Loucy (cell line): Measurements from ENCODE around the gene RTBDN.

Experiments used
- H2AFZ ChIP-seq: fragments of 200-600 bp; sonication (generic); 2 replicates; pipeline ENCODE4 v1.6.0; 2016; ENCODE audit warnings: antibody characterized with exemption, mild to moderate bottlenecking, low read length, moderate library complexity
- H3F3A ChIP-seq: fragments of 200-600 bp; 2 replicates; pipeline ENCODE4 v1.6.0; 2016; ENCODE audit warnings: antibody characterized with exemption, low read depth, mild to moderate bottlenecking
- H3K27me3 ChIP-seq: fragments of 200-600 bp; sonication (generic); 2 replicates; pipeline ENCODE4 v1.6.1; 2014; ENCODE audit warnings: low read length, mild to moderate bottlenecking; ENCODE audit not compliant: insufficient read depth, poor library complexity, severe bottlenecking
- H3K36me3 ChIP-seq: fragments of 200-600 bp; sonication (generic); 2 replicates; pipeline ENCODE4 v1.6.1; 2016; ENCODE audit warnings: low read length; ENCODE audit not compliant: insufficient read depth
- H3K4me1 ChIP-seq: fragments of 200-600 bp; sonication (generic); 2 replicates; pipeline ENCODE4 v1.5.1; 2014; ENCODE audit warnings: low read length, mild to moderate bottlenecking; ENCODE audit not compliant: insufficient read depth, poor library complexity, severe bottlenecking
- H3K4me2 ChIP-seq: fragments of 200-600 bp; sonication (generic); 2 replicates; pipeline ENCODE4 v1.6.0; 2014; ENCODE audit warnings: antibody characterized with exemption, low read length, low read depth, mild to moderate bottlenecking; ENCODE audit not compliant: poor library complexity, severe bottlenecking
- H3K4me3 ChIP-seq: fragments of 200-600 bp; sonication (generic); 2 replicates; pipeline ENCODE4 v1.5.1; 2014; ENCODE audit warnings: low read length, mild to moderate bottlenecking, mixed read lengths; ENCODE audit not compliant: poor library complexity, severe bottlenecking
- H3K79me2 ChIP-seq: fragments of 200-600 bp; sonication (generic); 2 replicates; pipeline ENCODE4 v1.6.1; 2014; ENCODE audit warnings: low read length; ENCODE audit not compliant: insufficient read depth
- H3K9ac ChIP-seq: fragments of 200-600 bp; sonication (generic); 2 replicates; pipeline ENCODE4 v1.6.0; 2014; ENCODE audit warnings: mild to moderate bottlenecking, low read depth, low read length, moderate library complexity; ENCODE audit not compliant: poor library complexity, severe bottlenecking
- H3K9me2 ChIP-seq: fragments of 200-600 bp; sonication (generic); replicated peaks from 2 replicates; pipeline ENCODE4 v1.6.1; 2016; ENCODE audit warnings: low read depth, low read length, mixed read lengths
- H3K9me3 ChIP-seq: fragments of 200-600 bp; sonication (generic); 2 replicates; pipeline ENCODE4 v1.6.1; 2014; ENCODE audit warnings: mild to moderate bottlenecking, antibody characterized with exemption, low read length, low read depth; ENCODE audit not compliant: insufficient read depth
- H4K20me1 ChIP-seq: fragments of 200-600 bp; sonication (generic); 2 replicates; pipeline ENCODE4 v1.6.0; 2014; ENCODE audit warnings: antibody characterized with exemption, low read length, mild to moderate bottlenecking; ENCODE audit not compliant: insufficient read depth, poor library complexity, severe bottlenecking
- CTCF ChIP-seq: fragments of 200-600 bp; sonication (generic); conservative IDR thresholded peaks from 2 replicates; pipeline ENCODE4 v1.5.1; 2014; ENCODE audit warnings: mild to moderate bottlenecking, antibody characterized with exemption, low read length
- EZH2phosphoT487 ChIP-seq: fragments of 200-600 bp; IDR thresholded peaks from 2 replicates; pipeline ENCODE4 v1.6.1; 2018; ENCODE audit warnings: antibody characterized with exemption, mild to moderate bottlenecking, moderate library complexity, borderline replicate concordance

The RTBDN gene

GRCh38 chr19:12793290-12794195, 40.8 kb downstream of the RTBDN start:
- H3K4me2 ChIP-seq, result peak overlapping the region; percentile 96
- H4K20me1 ChIP-seq, result no peaks in the 10 kb centered on the region
- TF ChIP-seq CTCF (no peak), EZH2phosphoT487 (no peak)
- H3K79me2 ChIP-seq, result peaks cover 21% of the 10 kb centered on the region
- H3K9me3 ChIP-seq, result no peaks in the 10 kb centered on the region
- H3K9ac ChIP-seq, result peak overlapping the region; percentile 94
- H3K36me3 ChIP-seq, result no peaks in the 10 kb centered on the region
- no peaks in the 10 kb centered on the region for H3K9me2 ChIP-seq
- H3K4me1 ChIP-seq, result peaks cover 35% of the 10 kb centered on the region
- H2AFZ ChIP-seq, result peak overlapping the region; percentile 78
- H3K27me3 ChIP-seq, result no peaks in the 10 kb centered on the region
- H3K4me3 ChIP-seq, result peak overlapping the region; percentile 96
- no peaks in the 10 kb centered on the region; the same call in 1 of the 2 replicates for H3F3A ChIP-seq

- no peaks in the 10 kb centered on the region for H4K20me1 ChIP-seq
- H3F3A ChIP-seq, result no peaks in the 10 kb centered on the region; the same call in 1 of the 2 replicates
- no peaks in the 10 kb centered on the region for H3K27me3 ChIP-seq
- no peaks in the 10 kb centered on the region for H3K9me2 ChIP-seq
- no peak for TF ChIP-seq CTCF
- TF ChIP-seq EZH2phosphoT487, result no peak
- H3K79me2 ChIP-seq, result peaks cover 21% of the 10 kb centered on the region
- peak overlapping the region; percentile 94 for H3K9ac ChIP-seq
- no peaks in the 10 kb centered on the region for H3K36me3 ChIP-seq
- peak overlapping the region; percentile 96 for H3K4me3 ChIP-seq
- H2AFZ ChIP-seq, result peak overlapping the region; percentile 78
- no peaks in the 10 kb centered on the region for H3K9me3 ChIP-seq
- peak overlapping the region; percentile 96 for H3K4me2 ChIP-seq
- H3K4me1 ChIP-seq, result peaks cover 35% of the 10 kb centered on the region
Observed at GRCh38 chr19:12792853-12793289, 41.5 kb downstream of the RTBDN start.

GRCh38 chr19:12792051-12792852, 42.1 kb downstream of the RTBDN start:
- Histone ChIP-seq H4K20me1 (no peaks in the 10 kb centered on the region), H3K9me3 (no peaks in the 10 kb centered on the region), H3K27me3 (no peaks in the 10 kb centered on the region), H3K4me2 (peak overlapping the region; percentile 96), H3K9ac (peak overlapping the region; percentile 94), H3K36me3 (no peaks in the 10 kb centered on the region), H3K4me3 (peak overlapping the region; percentile 96), H3K79me2 (peaks cover 21% of the 10 kb centered on the region), H2AFZ (peak overlapping the region; percentile 78), H3F3A (no peaks in the 10 kb centered on the region; the same call in 1 of the 2 replicates), H3K4me1 (peaks cover 35% of the 10 kb centered on the region), H3K9me2 (no peaks in the 10 kb centered on the region)
- no peak for TF ChIP-seq CTCF
- TF ChIP-seq EZH2phosphoT487, result no peak
